GM23338 (cell line): ENCODE measurements around the gene MRPS5. TPM values are rescaled to one million over a fixed set of nuclear protein-coding genes. Genes with fewer than 3 reads are reported as not detected.

Experiments
- ATAC-seq: fragments of 200-7000 bp; cut with Tn5 transposase; 3 replicates; pipeline ENCODE4 v1.9.1; 2020
- DNase-seq: peaks from one replicate; pipeline ENCODE4 v3.0.0-alpha.2; 2015; ENCODE audit warnings: low spot score
- H2AFZ ChIP-seq: fragments of 200-600 bp; sonication (generic); 2 replicates; pipeline ENCODE4 v1.8.0; 2016; ENCODE audit warnings: antibody characterized with exemption, mild to moderate bottlenecking, moderate library complexity
- H3F3A ChIP-seq: fragments of 200-600 bp; sonication (generic); replicated peaks from 2 replicates; pipeline ENCODE4 v1.8.0; 2017; ENCODE audit warnings: antibody characterized with exemption, mixed run types, low read depth
- H3K27ac ChIP-seq: fragments of 200-600 bp; sonication (generic); 2 replicates; pipeline ENCODE4 v1.6.1; 2016; ENCODE audit warnings: low read depth
- H3K27me3 ChIP-seq: fragments of 200-600 bp; sonication (generic); 2 replicates; pipeline ENCODE4 v1.8.0; 2016; ENCODE audit warnings: mild to moderate bottlenecking, mixed run types, moderate library complexity; ENCODE audit not compliant: insufficient read depth
- H3K36me3 ChIP-seq: fragments of 200-600 bp; sonication (generic); 2 replicates; pipeline ENCODE4 v1.8.0; 2016; ENCODE audit warnings: mild to moderate bottlenecking; ENCODE audit not compliant: insufficient read depth
- H3K4me1 ChIP-seq: fragments of 200-600 bp; sonication (generic); 2 replicates; pipeline ENCODE4 v1.8.0; 2016; ENCODE audit warnings: mild to moderate bottlenecking, moderate library complexity; ENCODE audit not compliant: insufficient read depth
- H3K4me2 ChIP-seq: fragments of 200-600 bp; sonication (generic); 2 replicates; pipeline ENCODE4 v1.7.1; 2017; ENCODE audit warnings: mixed run types
- H3K4me3 ChIP-seq: fragments of 200-600 bp; sonication (generic); 2 replicates; pipeline ENCODE4 v1.6.1; 2016; ENCODE audit warnings: mixed run types
- H3K79me2 ChIP-seq: fragments of 200-600 bp; sonication (generic); replicated peaks from 2 replicates; pipeline ENCODE4 v1.8.0; 2017; ENCODE audit warnings: mild to moderate bottlenecking; ENCODE audit not compliant: insufficient read depth
- H3K9me2 ChIP-seq: fragments of 200-600 bp; sonication (generic); 2 replicates; pipeline ENCODE4 v1.8.0; 2017; ENCODE audit not compliant: insufficient read depth
- H4K20me1 ChIP-seq: fragments of 200-600 bp; sonication (generic); replicated peaks from 2 replicates; pipeline ENCODE4 v1.8.0; 2017; ENCODE audit warnings: mild to moderate bottlenecking; ENCODE audit not compliant: insufficient read depth
- H3K27ac Mint-ChIP-seq: 2 replicates; pipeline ENCODE4 v1.8.0; 2020; ENCODE audit warnings: inconsistent platforms, mild to moderate bottlenecking, moderate library complexity, mixed read lengths
- H3K27me3 Mint-ChIP-seq: 3 replicates; pipeline ENCODE4 v1.8.0; 2022; ENCODE audit warnings: low read depth, mild to moderate bottlenecking, moderate library complexity, mixed read lengths, inconsistent platforms; ENCODE audit not compliant: insufficient read depth, poor library complexity
- H3K36me3 Mint-ChIP-seq: 3 replicates; pipeline ENCODE4 v1.8.0; 2021; ENCODE audit warnings: low read depth, mild to moderate bottlenecking, inconsistent platforms, moderate library complexity, mixed read lengths
- H3K4me1 Mint-ChIP-seq: 3 replicates; pipeline ENCODE4 v1.8.0; 2020; ENCODE audit warnings: mild to moderate bottlenecking, inconsistent platforms, mixed read lengths
- H3K4me3 Mint-ChIP-seq: 3 replicates; pipeline ENCODE4 v1.8.0; 2021; ENCODE audit warnings: moderate library complexity, mild to moderate bottlenecking, inconsistent platforms, mixed read lengths
- H3K9me3 Mint-ChIP-seq: 3 replicates; pipeline ENCODE4 v1.8.0; 2020; ENCODE audit warnings: moderate library complexity, mild to moderate bottlenecking, inconsistent platforms, mixed read lengths
- CREB1 ChIP-seq: fragments of 250-450 bp; sonication (Bioruptor Pico); IDR thresholded peaks from 2 replicates; pipeline ENCODE4 v1.5.0; 2020; ENCODE audit warnings: low read depth, mild to moderate bottlenecking, moderate library complexity
- CTCF ChIP-seq, 2 experiments: fragments of 200-600 bp in 1 of 2; sonication (generic) in 1 of 2; conservative IDR thresholded peaks; 2 replicates each; pipeline versions ENCODE4 v1.5.1 to v1.6.1; 2016 to 2017; ENCODE audit warnings: antibody characterized with exemption in 2 of 2, low read depth in 2 of 2, mild to moderate bottlenecking in 2 of 2, moderate library complexity in 1 of 2
- ETS1 ChIP-seq: IDR thresholded peaks from 2 replicates; pipeline ENCODE4 v1.6.1; 2016; ENCODE audit warnings: antibody characterized with exemption
- EZH2 ChIP-seq: fragments of 200-600 bp; sonication (generic); IDR thresholded peaks from one replicate; pipeline ENCODE4 v1.8.0; 2017; ENCODE audit warnings: antibody characterized with exemption, mild to moderate bottlenecking, low read depth; ENCODE audit not compliant: unreplicated experiment
- EZH2phosphoT487 ChIP-seq: fragments of 200-600 bp; sonication (generic); IDR thresholded peaks from one replicate; pipeline ENCODE4 v1.8.1; 2018; ENCODE audit warnings: antibody characterized with exemption; ENCODE audit not compliant: unreplicated experiment
- JUNB ChIP-seq: IDR thresholded peaks from one replicate; pipeline ENCODE4 v1.6.1; 2016; ENCODE audit warnings: antibody characterized with exemption; ENCODE audit not compliant: unreplicated experiment
- NANOG ChIP-seq: IDR thresholded peaks from 2 replicates; pipeline ENCODE4 v1.6.1; 2016; ENCODE audit warnings: antibody characterized with exemption, borderline replicate concordance
- POLR2AphosphoS5 ChIP-seq: IDR thresholded peaks from 2 replicates; pipeline ENCODE4 v1.6.1; 2016; ENCODE audit warnings: antibody characterized with exemption, low read depth
- REST ChIP-seq: IDR thresholded peaks from one replicate; pipeline ENCODE4 v1.6.1; 2018; ENCODE audit warnings: antibody characterized with exemption; ENCODE audit not compliant: unreplicated experiment
- STAT1 ChIP-seq: IDR thresholded peaks from one replicate; pipeline ENCODE4 v1.6.1; 2016; ENCODE audit warnings: antibody characterized with exemption; ENCODE audit not compliant: unreplicated experiment
- ZNF114 ChIP-seq: fragments of 250-450 bp; sonication (Bioruptor Pico); IDR thresholded peaks from 2 replicates; pipeline ENCODE4 v1.5.0; 2020; ENCODE audit warnings: mild to moderate bottlenecking, moderate library complexity
- ZNF331 ChIP-seq: fragments of 250-450 bp; sonication (Bioruptor Pico); IDR thresholded peaks from 2 replicates; pipeline ENCODE4 v1.5.0; 2020; ENCODE audit warnings: low read depth, mild to moderate bottlenecking, moderate library complexity
- ZNF462 ChIP-seq: fragments of 250-450 bp; sonication (Bioruptor Pico); IDR thresholded peaks from 2 replicates; pipeline ENCODE4 v1.5.0; 2020; ENCODE audit warnings: mild to moderate bottlenecking, moderate library complexity
- polyA plus RNA-seq: library from polyadenylated mRNA; unstranded; fragments of >200 nt; fragmentation: Nextera tagmentation; extraction: Ambion mirVana; gene quantifications from 2 replicates; pipeline ENCODE4 v1.2.1, GENCODE V29; 2016
- total RNA-seq: library from RNA; depleted of rRNA; stranded (reverse); fragments of >200 nt; shearing (Covaris generic); gene quantifications from 2 replicates; pipeline ENCODE4 v1.2.3, GENCODE V29; 2014

The MRPS5 gene
- total and polyA plus RNA-seq, 2 experiments from 2014 or later, result 51.9 to 79.0 TPM

- no peak for ATAC-seq
- H3K36me3 ChIP-seq, result no peaks in the 10 kb centered on the region
- no peaks in the 10 kb centered on the region for H3K9me3 Mint-ChIP-seq
- H3K4me1 Mint-ChIP-seq, result peaks cover 7% of the 10 kb centered on the region; the same call in 2 of the 3 replicates
- H3K4me3 ChIP-seq, result no peak overlapping the region
- H3K27ac ChIP-seq, result no peak overlapping the region
- H3K27ac Mint-ChIP-seq, result no peak overlapping the region
- TF ChIP-seq ZNF114, result no peak
- no peak for TF ChIP-seq EZH2phosphoT487
- no peak for TF ChIP-seq STAT1
- TF ChIP-seq POLR2AphosphoS5, result no peak
- TF ChIP-seq REST, result no peak
- no peak for TF ChIP-seq CTCF (conservative IDR thresholded peaks at IDR 0.05; ENCODE audit: low read depth in 2 of 2)
- TF ChIP-seq JUNB, result no peak
- no peak for TF ChIP-seq NANOG
- no peak for TF ChIP-seq CREB1 (CRISPR knock-in tag)
- TF ChIP-seq ZNF331, result no peak
- no peak for TF ChIP-seq ZNF462 (CRISPR knock-in tag)
- no peak for TF ChIP-seq ETS1
- no peak for TF ChIP-seq EZH2
- no peaks in the 10 kb centered on the region for H3K9me2 ChIP-seq
- H4K20me1 ChIP-seq, result no peaks in the 10 kb centered on the region; the same call in 1 of the 2 replicates
- H3K4me1 ChIP-seq, result peaks cover 12% of the 10 kb centered on the region
- no peaks in the 10 kb centered on the region for H3K27me3 ChIP-seq
- H3F3A ChIP-seq, result no peaks in the 10 kb centered on the region
- peaks cover 12% of the 10 kb centered on the region for H3K27me3 Mint-ChIP-seq
- no peak overlapping the region for H3K4me2 ChIP-seq
- H3K36me3 Mint-ChIP-seq, result no peaks in the 10 kb centered on the region
- no peaks in the 10 kb centered on the region for H3K79me2 ChIP-seq
- no peak overlapping the region for H2AFZ ChIP-seq
- no peak overlapping the region for H3K4me3 Mint-ChIP-seq
- no peak for DNase-seq
These were observed 53.4 kb downstream of the MRPS5 start for GRCh38 chr2:95068256-95068655.
